ENCODE data around the gene YAP1.

DNA sequence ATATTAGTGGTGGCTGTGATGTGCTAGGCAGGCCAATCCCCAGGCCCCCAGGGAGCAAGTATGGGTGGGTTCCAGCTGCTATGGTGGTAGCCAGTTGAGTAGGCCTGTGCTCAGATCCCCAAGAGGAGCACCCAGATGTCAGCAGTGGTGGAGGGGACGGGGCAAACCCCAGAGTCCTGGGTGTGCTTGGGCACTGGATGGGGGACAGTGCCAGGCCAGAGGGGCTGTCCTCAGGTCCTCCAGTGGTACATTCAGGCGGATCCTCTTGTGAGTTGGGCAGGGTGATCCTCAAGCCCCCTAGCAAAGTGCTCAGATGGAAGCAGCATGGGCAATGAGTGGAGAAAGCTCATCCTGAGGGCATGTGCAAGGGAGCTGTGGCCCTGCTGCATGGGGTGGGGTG lies 37.0 kb upstream of the YAP1 start:
- TF ChIP-seq, protein P1, sequence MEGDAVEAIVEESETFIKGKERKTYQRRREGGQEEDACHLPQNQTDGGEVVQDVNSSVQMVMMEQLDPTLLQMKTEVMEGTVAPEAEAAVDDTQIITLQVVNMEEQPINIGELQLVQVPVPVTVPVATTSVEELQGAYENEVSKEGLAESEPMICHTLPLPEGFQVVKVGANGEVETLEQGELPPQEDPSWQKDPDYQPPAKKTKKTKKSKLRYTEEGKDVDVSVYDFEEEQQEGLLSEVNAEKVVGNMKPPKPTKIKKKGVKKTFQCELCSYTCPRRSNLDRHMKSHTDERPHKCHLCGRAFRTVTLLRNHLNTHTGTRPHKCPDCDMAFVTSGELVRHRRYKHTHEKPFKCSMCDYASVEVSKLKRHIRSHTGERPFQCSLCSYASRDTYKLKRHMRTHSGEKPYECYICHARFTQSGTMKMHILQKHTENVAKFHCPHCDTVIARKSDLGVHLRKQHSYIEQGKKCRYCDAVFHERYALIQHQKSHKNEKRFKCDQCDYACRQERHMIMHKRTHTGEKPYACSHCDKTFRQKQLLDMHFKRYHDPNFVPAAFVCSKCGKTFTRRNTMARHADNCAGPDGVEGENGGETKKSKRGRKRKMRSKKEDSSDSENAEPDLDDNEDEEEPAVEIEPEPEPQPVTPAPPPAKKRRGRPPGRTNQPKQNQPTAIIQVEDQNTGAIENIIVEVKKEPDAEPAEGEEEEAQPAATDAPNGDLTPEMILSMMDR (conservative IDR thresholded peaks at IDR 0.05; ENCODE audit: low read length) = no peak
- TF ChIP-seq EZH2phosphoT487 (IDR thresholded peaks at IDR 0.05; ENCODE audit: borderline replicate concordance, low read depth, low read length) = no peak

All from OCI-LY7 (cell line).